Head of caudate nucleus (tissue), 42 donors: Measurements from ENCODE around the gene ZNHIT6.
A peak's percentile ranks its signal among the peaks of the same experiment; 100 is the strongest.
"Not testable (repeated sequence)": the region's sequence is repeated elsewhere in the genome, so short reads cannot be mapped to it uniquely, and the experiment has no call there.

Experiments
- DNase-seq, 42 donors: peaks; one replicate each; pipeline versions ENCODE4 v3.0.0 to v3.0.0-alpha.2; 2020 to 2021; ENCODE audit warnings: mixed read lengths in 7 of 42
- intact Hi-C: fragments of 100-400 bp; cut with DNase I; formaldehyde crosslinking; loops from one replicate; pipeline ENCODE4 v1.15.0; 2022

Gene ZNHIT6

GRCh38 chr1:85707990-85708828, at the start of gene ZNHIT6:
Gene ZNHIT6, minus strand, starts transcription at chr1:85708433. Its CDS starts 149 bp downstream, at chr1:85708284.
- intact Hi-C loops: no loop called here
- peak; percentile 80 to 97 (median 91) for DNase-seq

DNA sequence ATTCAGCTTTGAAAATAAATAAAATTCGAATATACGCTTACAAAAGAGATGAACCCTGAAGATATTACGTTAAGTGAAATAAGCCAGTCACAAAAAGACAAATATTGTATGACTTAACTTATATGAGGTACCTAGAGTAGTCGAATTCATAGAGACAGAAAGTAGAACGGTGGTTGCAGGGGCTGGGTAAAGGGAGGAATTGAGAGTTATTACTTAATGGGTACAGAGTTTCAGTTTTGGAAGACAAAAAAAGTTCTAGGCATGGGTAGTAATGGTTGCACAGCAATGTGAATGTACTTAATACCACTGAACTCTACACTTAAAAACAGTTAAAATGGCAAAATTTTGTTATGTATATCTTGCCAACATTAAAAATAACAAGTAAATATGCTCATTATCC, 48.6 kb upstream of the ZNHIT6 start:
- intact Hi-C loops: no loop called here

DNA sequence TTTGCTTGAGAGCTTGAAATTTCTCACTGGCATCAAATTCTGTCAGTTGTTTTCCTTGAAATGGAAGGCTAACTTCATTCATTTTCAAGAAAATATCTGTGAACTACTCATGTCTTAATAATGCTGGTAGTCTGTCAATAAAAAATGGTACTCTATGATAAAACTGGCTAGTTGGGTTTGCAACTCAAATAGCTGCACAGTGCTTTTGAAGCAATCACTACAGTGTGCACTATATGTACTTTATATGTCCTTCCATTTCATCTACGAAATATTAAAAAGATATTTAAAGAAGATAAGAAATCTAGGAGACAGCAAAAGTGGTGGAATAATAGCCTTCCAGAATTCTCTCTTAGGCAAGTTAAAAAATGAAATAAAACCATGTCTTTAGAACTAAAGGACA, 39.9 kb upstream of the ZNHIT6 start:
- intact Hi-C loops: no loop called here
- DNase-seq: no peak

More for the DNA sequence above, 48.6 kb upstream of the ZNHIT6 start:
- no peak for DNase-seq

- intact Hi-C loops: no loop called here
- DNase-seq: no peak
Observed at GRCh38 chr1:85746777-85747176, 38.5 kb upstream of the ZNHIT6 start.

DNA sequence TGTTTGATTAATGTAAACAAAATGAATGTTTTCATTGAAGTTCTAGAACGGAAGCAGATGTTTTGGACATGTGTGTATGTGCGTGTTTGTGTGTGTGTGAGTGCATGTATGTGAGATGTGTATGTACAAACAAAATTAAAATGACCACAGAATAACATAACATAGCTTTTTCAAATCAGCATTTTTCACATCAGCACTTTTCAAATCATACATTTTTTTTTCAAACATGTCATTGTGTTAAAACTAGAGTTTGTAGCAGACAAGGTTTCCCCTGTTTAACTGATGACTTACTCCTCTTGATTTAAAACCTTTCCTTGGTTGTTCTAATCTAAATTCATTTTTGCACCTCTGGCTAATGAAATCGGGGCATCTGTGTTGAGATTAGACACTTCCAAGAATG, 35.6 kb upstream of the ZNHIT6 start:
- no peak for DNase-seq
- intact Hi-C loops: no loop called here

DNA sequence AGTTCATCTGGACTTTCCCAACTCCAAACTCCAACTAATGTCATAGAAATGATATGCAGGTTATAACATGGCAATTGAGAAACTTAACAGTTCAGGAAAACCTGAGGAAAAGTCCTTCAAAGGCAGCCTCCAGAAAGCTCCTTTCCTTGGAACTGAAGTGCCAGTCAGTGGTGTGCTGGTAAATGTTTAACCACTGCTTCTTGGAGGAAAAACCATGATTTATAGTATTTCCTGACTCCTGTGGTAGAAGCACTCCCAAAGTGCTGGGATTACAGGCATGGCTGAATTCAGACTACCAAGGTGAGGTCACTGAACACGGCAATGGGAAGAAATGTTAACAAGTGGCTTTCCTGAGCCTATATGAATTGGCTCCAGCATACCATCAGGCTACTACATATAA, 26.7 kb upstream of the ZNHIT6 start:
- DNase-seq: no peak
- intact Hi-C loops: no loop called here

GRCh38 chr1:85718678-85719340, 10.6 kb upstream of the ZNHIT6 start:
- intact Hi-C loops: no loop called here
- DNase-seq: no peak

DNA sequence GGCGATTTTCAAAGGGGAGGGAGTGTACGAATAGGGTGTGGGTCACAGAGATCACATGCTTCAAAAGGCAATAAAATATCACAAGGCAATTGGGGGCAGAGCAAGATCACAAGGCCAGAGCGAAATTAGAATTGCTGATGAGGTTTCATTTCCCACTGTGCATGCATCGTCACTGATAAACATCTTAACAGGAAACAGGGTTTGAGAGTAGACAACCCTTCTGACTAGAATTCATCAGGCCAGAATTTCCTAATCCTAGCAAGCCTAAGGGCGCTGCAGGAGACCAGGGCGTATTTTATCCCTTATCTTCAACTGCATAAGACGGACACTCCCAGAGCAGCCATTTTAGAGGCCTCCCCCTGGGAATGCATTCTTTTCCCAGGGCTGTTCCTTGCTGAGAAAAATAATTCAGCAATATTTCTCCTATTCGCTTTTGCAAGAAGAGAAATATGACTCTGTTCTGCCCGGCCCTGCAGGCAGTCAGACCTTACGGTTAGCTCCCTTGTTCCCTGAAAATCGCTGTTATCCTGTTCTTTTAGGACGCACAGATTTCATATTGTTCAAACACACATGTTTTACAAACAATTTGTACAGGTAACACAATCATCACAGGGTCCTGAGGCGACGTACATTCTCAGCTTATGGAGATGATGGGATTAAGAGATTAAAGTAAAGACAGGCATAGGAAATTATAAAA, 6.3 kb upstream of the ZNHIT6 start:
- intact Hi-C loops, DNase-seq: not testable (repeated sequence)

DNA sequence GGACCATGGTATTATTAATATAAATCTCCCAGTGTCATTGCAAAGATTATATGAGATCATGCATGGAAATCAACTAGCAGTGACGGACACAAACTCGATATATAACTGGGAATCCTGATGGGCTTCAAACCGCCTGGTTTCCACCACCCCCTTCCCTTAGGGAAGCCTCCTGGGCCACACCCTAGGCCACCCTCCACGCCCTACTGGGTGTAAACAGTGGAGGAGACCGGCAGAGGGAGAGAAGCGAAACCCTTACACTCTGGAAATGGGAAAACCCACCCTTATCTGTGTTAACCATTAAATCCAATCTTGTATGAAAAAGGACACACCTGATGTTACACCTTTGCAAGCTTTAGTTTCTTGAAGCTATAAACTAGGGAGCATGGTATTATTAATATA, 595 bp upstream of the ZNHIT6 start:
- DNase-seq: peak in 2 of 42 donors; percentile 12 to 23
- intact Hi-C loops: no loop called here

DNA sequence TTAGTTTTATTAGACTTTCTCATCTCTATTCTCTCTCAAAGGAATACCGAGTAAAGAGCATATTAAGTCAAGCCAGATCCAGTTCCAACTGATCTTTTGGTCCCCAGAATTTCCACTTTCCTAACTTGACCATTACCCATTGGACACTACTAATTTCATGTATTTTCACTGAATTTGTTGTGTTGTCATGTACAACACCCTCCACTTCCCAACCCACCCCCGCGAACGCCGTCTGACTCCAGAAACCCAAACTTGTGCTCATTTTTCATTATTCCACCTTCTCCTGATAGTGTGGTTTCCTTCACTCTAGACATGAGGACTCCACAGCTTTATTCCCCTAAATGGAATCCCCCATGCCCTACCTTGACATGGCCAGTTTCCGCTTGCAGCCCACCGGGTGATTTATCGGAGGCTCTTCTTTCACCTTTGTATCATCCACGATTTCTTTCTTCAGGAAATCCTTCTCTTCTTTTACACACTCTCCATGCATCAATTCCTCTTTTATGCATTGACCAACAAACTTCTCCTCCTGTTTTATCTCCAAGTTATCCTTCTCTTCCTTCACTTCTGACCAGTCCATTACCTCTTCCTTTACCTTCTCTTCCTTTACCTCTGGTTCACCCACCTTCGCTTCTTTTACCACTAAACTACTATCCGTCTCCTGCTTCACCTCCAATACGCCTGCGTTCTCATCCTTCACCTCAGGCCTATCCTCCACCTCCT, 805 bp downstream of the ZNHIT6 start:
- intact Hi-C loops: no loop called here
- DNase-seq: no peak

DNA sequence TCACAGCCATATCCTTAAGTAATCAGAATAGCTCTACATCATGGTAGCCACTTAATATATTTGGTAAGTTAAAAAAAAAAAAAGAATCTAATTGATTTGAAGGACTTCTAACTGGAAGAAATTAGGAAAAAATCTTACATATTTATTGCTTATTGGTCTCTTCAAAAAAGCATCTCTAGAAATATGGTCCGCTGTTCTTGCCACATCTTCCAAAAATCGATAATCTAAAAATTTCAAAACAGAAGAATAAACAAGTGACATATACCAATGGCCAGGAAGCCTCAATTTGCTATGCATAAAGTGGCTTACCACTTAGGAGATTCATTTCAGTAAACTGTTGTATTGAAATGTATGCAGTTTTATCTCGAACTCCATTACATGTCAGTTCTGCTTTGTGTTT, 2.3 kb downstream of the ZNHIT6 start:
- intact Hi-C loops: no loop called here
- DNase-seq: no peak

DNA sequence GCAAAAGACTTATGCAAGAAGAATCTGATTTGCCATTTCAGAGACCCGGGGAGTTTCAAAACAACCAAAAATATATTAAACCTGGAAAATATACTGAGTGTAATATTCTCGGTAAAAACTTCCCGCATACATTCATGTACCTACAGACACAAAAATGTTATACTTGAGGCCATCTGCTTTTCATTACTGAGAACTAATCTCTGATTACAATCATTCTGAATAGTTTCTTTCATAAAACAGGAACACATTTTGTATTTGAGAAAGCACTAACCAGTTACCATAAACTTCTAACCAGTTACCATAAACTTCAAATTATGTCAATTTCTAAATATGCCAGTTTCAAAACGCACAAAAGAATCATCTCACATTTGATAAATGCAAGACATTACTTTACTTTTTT, 7.8 kb downstream of the ZNHIT6 start:
- no peak for DNase-seq
- intact Hi-C loops: no loop called here

DNA sequence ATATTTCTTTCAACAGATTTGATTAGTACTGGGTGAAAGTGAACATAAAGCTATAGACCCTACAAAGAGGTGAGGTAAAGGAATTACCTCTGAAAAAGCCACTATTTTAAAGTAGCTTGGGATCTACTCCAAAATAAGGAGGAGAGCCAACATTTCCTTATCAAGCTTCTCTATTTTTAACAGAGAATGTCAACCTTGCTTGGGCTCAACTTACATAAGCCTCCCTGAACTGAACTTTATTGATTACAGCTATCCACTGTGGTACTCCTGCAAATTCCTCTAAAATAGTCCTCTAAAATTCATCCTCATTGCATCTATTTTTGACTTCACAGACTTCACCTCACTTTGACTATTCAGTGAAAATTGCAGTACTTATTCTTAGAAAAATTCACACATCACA, 10.3 kb downstream of the ZNHIT6 start:
- DNase-seq: no peak
- intact Hi-C loops: loop anchor here (10.0 kb wide), 1 partner anchor 393 kb away; no protein-coding TSS in a partner anchor

- DNase-seq: no peak
- intact Hi-C loops: loop anchor here (10.0 kb wide), 1 partner anchor 388 kb away; no protein-coding TSS in a partner anchor
Observed at GRCh38 chr1:85692730-85693314, 15.4 kb downstream of the ZNHIT6 start.

GRCh38 chr1:85689775-85690404, 18.3 kb downstream of the ZNHIT6 start:
- no peak for DNase-seq
- intact Hi-C loops: loop anchor here (10.0 kb wide), 1 partner anchor 385 kb away; no protein-coding TSS in a partner anchor

- DNase-seq: no peak
- intact Hi-C loops: no loop called here
Observed at GRCh38 chr1:85683292-85684025, 24.8 kb downstream of the ZNHIT6 start.

DNA sequence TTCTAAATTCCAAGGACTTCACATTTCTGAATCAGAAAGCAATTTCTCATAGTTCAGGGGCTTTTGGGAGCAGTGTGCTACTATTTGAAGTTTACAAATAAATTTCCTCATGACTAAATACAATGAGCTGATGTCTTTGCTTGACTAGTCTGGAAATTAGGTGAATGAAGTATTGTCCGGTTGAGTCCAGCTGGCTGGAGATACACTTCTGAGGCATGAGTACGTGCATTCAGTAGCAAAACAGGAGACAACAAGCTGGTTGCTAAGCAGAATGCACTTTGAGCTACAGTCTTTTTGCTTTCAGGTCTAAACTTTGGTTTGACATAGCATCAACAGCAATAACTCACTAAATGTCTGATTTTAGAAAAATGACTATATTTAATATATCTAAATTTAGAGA, 27.1 kb downstream of the ZNHIT6 start:
- DNase-seq: peak in 11 of 42 donors; percentile 7 to 58 (median 23)
- intact Hi-C loops: no loop called here

GRCh38 chr1:85678193-85678592, 30.0 kb downstream of the ZNHIT6 start:
- no peak for DNase-seq
- intact Hi-C loops: no loop called here
